K562 (cell line): ENCODE results near the gene UPK2. TPM values are rescaled to one million over a fixed set of nuclear protein-coding genes. Genes with fewer than 3 reads are reported as not detected.

Experiments
- NFRKB ChIP-seq: fragments of 450-650 bp; IDR thresholded peaks from 2 replicates; pipeline ENCODE4 v1.6.1; 2016; ENCODE audit warnings: low read depth
- NUFIP1 ChIP-seq: fragments of 450-650 bp; IDR thresholded peaks from 2 replicates; pipeline ENCODE4 v1.6.1; 2018; ENCODE audit not compliant: partially characterized antibody
- PRMT5 ChIP-seq: sonication (generic); formaldehyde crosslinking; IDR thresholded peaks from 2 replicates; pipeline ENCODE4 v1.5.0; 2020; ENCODE audit warnings: missing genetic modification reagents
- TCF15 ChIP-seq: fragments of 250-450 bp; sonication (Bioruptor Pico); IDR thresholded peaks from 2 replicates; pipeline ENCODE4 v1.8.0; 2022; ENCODE audit warnings: moderate library complexity, mild to moderate bottlenecking, inconsistent platforms
- YBX1 ChIP-seq: fragments of 450-650 bp; IDR thresholded peaks from 2 replicates; pipeline ENCODE4 v1.7.1; 2016; ENCODE audit warnings: mild to moderate bottlenecking
- YY1 ChIP-seq, 3 experiments: IDR thresholded peaks; 2 replicates each; pipeline ENCODE4 v1.6.1; 2011; ENCODE audit warnings: low read length in 2 of 3, mild to moderate bottlenecking in 2 of 3, moderate library complexity in 2 of 3, borderline replicate concordance in 1 of 3, control low read depth in 1 of 3, low read depth in 1 of 3; ENCODE audit not compliant: insufficient read depth in 3 of 3, insufficient replicate concordance in 2 of 3, control insufficient read depth in 1 of 3, insufficient read length in 1 of 3; ENCODE audit errors: extremely low read depth in 1 of 3
- ZBTB33 ChIP-seq: sonication (generic); formaldehyde crosslinking; IDR thresholded peaks from 2 replicates; pipeline ENCODE4 v1.8.1; 2023; ENCODE audit warnings: mild to moderate bottlenecking, missing genetic modification reagents
- ZFP36 ChIP-seq: fragments of 150-350 bp; IDR thresholded peaks from 2 replicates; pipeline ENCODE4 v1.6.1; 2018; ENCODE audit warnings: low read length, low read depth; ENCODE audit not compliant: partially characterized antibody
- ZNF407 ChIP-seq: fragments of 450-650 bp; IDR thresholded peaks from 2 replicates; pipeline ENCODE4 v1.6.1; 2016; ENCODE audit warnings: low read depth
- ZZZ3 ChIP-seq: fragments of 450-650 bp; IDR thresholded peaks from 2 replicates; pipeline ENCODE4 v1.6.1; 2016; ENCODE audit warnings: antibody characterized with exemption, mild to moderate bottlenecking, moderate library complexity
- polyA plus RNA-seq, 8 experiments: library from polyadenylated mRNA; depleted of rRNA in 4 of 8; stranded (reverse) in 5 of 8; unstranded in 3 of 8; fragments of >200 nt; fragmentation: Nextera tagmentation in 2 of 8; fragmentation: Illumina TruSeq in 1 of 8; extraction: Ambion mirVana in 2 of 8; extraction: Trizol in 1 of 8; gene quantifications; 2 replicates each; pipeline versions ENCODE4 v1.2.1 to v1.2.3, GENCODE V29; 2011 to 2014; ENCODE audit warnings: inconsistent platforms in 1 of 8, missing spikeins in 1 of 8
- total RNA-seq, 7 experiments: library from RNA; depleted of rRNA in 6 of 7; stranded (reverse); fragments of >200 nt in 6 of 7; fragmentation: Illumina TruSeq in 2 of 7; extraction: Trizol in 2 of 7; gene quantifications; 2 replicates each; pipeline versions ENCODE4 v1.2.1 to v1.2.3, GENCODE V29; 2011 to 2021; ENCODE audit warnings: low replicate concordance in 1 of 7
- TF ChIP-seq, protein P1 (sequence below): fragments of 450-650 bp; IDR thresholded peaks from 2 replicates; pipeline ENCODE4 v1.6.1; 2016; ENCODE audit warnings: borderline replicate concordance
- TF ChIP-seq, protein P2 (sequence below): fragments of 450-650 bp; formaldehyde crosslinking; IDR thresholded peaks from 2 replicates; pipeline ENCODE4 v1.4.0; 2020; ENCODE audit warnings: mild to moderate bottlenecking, moderate library complexity

UPK2 gene
- total and polyA plus RNA-seq, 9 of the 15 experiments (the other 6 are each of a cell fraction or from before 2014, with no cell fraction given), result not detected

DNA sequence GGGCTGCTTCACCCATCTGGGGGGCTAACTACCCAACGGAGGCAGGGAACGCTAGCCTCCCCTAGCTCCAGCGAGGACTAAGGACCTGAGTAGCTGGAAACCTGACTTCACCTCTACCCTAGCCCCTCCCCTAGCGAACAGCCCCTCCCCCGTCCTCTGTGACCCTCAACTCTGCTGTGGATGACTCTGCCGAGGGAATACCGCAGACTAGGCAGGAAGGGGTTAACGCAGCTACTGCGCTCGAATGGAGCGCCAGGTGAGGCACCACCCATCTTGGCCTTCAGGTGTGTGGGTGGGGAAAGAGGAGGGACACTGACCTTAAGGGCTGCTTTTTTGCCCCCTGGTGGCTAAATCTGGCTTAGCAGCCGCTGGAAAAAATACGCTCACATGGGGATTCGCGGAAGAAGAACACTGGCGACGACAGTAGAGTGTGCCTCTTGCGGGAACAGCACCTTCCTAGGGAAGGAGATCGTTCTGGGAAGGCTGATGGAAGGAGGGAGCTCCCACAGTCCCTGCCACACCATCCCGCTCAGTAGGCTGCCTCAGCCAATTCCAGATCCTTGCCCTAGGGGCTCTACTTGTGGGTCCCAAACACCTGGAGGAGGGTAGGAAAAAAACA lies 25.9 kb upstream of the UPK2 start (continued):
- TF ChIP-seq, protein P1, sequence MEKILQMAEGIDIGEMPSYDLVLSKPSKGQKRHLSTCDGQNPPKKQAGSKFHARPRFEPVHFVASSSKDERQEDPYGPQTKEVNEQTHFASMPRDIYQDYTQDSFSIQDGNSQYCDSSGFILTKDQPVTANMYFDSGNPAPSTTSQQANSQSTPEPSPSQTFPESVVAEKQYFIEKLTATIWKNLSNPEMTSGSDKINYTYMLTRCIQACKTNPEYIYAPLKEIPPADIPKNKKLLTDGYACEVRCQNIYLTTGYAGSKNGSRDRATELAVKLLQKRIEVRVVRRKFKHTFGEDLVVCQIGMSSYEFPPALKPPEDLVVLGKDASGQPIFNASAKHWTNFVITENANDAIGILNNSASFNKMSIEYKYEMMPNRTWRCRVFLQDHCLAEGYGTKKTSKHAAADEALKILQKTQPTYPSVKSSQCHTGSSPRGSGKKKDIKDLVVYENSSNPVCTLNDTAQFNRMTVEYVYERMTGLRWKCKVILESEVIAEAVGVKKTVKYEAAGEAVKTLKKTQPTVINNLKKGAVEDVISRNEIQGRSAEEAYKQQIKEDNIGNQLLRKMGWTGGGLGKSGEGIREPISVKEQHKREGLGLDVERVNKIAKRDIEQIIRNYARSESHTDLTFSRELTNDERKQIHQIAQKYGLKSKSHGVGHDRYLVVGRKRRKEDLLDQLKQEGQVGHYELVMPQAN, result peak; percentile 20; the same call in 1 of the 2 replicates
- no peak for TF ChIP-seq ZZZ3
- TF ChIP-seq NUFIP1, result no peak
- TF ChIP-seq NFRKB, result no peak
- no peak for TF ChIP-seq ZBTB33 (CRISPR knock-in tag)
- TF ChIP-seq YBX1, result no peak
- TF ChIP-seq, protein P2, sequence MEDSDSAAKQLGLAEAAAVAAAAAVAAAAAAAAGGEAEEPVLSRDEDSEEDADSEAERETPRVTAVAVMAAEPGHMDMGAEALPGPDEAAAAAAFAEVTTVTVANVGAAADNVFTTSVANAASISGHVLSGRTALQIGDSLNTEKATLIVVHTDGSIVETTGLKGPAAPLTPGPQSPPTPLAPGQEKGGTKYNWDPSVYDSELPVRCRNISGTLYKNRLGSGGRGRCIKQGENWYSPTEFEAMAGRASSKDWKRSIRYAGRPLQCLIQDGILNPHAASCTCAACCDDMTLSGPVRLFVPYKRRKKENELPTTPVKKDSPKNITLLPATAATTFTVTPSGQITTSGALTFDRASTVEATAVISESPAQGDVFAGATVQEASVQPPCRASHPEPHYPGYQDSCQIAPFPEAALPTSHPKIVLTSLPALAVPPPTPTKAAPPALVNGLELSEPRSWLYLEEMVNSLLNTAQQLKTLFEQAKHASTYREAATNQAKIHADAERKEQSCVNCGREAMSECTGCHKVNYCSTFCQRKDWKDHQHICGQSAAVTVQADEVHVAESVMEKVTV (CRISPR knock-in tag), result 0 out of 2 replicates have a peak, but pooled peaks have one; percentile 35
- TF ChIP-seq TCF15 (CRISPR knock-in tag), result no peak
- TF ChIP-seq ZNF407, result no peak
- no peak for TF ChIP-seq PRMT5 (CRISPR knock-in tag)
- peak in 2 of 3 experiments; percentile 24 for TF ChIP-seq YY1 (IDR thresholded peaks at IDR 0.05; ENCODE audit: borderline replicate concordance in 1 of 3, control insufficient read depth in 1 of 3, extremely low read depth in 1 of 3, insufficient read depth in 3 of 3, insufficient read length in 1 of 3, insufficient replicate concordance in 2 of 3, low read depth in 1 of 3, low read length in 2 of 3)
- TF ChIP-seq ZFP36, result no peak
